ENCODE results near the gene FOSL1. TPM values are rescaled to one million over a fixed set of nuclear protein-coding genes. Genes with fewer than 3 reads are reported as not detected.

FOSL1 gene
- total and polyA plus RNA-seq, 2 experiments from 2014 or later: 14.6 to 17.1 TPM

DNA sequence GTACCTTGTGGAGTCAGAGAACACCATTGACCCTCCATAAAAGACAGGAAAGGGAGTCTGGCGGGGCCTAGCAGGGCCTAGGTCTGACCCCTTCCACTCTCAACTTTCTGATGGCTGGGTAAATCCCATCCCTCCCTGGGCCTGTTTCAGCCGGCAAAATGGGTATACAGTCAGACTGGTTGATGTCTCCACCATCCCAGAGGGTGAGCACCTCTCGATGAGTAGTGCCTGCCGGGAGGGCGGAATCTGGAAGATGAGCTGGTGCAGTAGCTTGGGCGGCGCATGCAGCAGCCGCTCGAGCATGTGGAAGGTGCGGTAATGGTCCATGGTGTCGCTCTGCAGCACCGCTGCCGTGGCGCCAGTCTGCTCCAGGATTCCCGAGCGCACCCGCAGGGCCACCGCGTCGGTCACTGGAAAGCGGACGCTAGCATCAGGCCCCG is 12.4 kb downstream of the FOSL1 start (continued):
- TF ChIP-seq, protein P1, sequence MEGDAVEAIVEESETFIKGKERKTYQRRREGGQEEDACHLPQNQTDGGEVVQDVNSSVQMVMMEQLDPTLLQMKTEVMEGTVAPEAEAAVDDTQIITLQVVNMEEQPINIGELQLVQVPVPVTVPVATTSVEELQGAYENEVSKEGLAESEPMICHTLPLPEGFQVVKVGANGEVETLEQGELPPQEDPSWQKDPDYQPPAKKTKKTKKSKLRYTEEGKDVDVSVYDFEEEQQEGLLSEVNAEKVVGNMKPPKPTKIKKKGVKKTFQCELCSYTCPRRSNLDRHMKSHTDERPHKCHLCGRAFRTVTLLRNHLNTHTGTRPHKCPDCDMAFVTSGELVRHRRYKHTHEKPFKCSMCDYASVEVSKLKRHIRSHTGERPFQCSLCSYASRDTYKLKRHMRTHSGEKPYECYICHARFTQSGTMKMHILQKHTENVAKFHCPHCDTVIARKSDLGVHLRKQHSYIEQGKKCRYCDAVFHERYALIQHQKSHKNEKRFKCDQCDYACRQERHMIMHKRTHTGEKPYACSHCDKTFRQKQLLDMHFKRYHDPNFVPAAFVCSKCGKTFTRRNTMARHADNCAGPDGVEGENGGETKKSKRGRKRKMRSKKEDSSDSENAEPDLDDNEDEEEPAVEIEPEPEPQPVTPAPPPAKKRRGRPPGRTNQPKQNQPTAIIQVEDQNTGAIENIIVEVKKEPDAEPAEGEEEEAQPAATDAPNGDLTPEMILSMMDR (conservative IDR thresholded peaks at IDR 0.05; ENCODE audit: low read depth in 2 of 2): no peak
- TF ChIP-seq, protein P2, sequence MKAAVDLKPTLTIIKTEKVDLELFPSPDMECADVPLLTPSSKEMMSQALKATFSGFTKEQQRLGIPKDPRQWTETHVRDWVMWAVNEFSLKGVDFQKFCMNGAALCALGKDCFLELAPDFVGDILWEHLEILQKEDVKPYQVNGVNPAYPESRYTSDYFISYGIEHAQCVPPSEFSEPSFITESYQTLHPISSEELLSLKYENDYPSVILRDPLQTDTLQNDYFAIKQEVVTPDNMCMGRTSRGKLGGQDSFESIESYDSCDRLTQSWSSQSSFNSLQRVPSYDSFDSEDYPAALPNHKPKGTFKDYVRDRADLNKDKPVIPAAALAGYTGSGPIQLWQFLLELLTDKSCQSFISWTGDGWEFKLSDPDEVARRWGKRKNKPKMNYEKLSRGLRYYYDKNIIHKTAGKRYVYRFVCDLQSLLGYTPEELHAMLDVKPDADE (IDR thresholded peaks at IDR 0.05): no peak

DNA sequence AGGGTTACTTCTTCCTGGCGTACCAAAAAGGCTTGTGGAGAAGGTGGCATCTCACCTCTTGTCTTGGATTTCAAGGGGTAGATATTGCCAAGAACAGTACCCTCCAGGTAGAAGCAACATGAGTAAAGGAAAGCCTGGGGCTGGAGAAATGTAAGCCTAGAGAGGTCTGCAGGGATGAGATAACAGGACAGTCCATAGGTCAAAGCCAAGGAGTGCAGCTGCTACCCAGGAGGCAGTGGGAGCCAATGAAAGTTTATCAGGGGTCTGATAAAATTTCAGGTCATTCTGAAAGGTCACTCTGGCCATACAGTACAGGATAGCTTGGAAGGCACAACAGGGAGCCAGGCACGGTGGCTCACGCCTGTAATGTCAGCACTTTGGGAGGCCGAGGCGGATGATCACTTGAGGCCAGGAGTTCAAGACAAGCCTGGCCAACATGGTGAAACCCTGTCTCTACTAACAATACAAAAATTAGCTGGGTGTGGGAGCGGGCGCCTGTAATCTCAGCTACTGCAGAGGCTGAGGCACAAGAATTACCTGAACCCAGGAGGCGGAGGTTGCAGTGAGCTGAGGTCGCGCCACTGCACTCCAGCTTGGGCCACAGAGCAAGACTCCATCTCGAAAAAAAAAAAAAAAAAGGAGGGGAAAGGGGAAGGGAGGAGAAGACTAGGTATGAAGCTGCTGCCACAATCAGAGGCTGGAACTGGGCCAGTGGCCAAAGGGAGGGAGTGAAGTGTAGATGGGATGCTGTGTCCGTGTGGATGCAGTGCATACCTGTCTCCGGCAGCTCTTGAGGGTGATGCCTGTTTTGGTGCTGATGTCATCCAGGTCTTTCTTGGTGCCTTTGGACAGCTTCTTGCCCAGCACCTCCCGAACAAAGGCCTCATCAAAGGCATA is 13.1 kb downstream of the FOSL1 start:
- Histone ChIP-seq H3F3A (replicated peaks; ENCODE audit: low read depth) (peaks cover 39% of the 10 kb centered on the region), H3K9me2 (ENCODE audit: insufficient read depth) (no peaks in the 10 kb centered on the region), H3K36me3 (ENCODE audit: insufficient read depth) (peaks cover 14% of the 10 kb centered on the region; the same call in 1 of the 2 replicates), H4K20me1 (replicated peaks; ENCODE audit: insufficient read depth) (peaks cover 22% of the 10 kb centered on the region), H3K79me2 (replicated peaks; ENCODE audit: insufficient read depth) (peaks cover 12% of the 10 kb centered on the region), H3K4me2 (peak overlapping the region; percentile 89), H2AFZ (peak overlapping the region; percentile 95; the same call in 1 of the 2 replicates), H3K4me1 (ENCODE audit: insufficient read depth) (peaks cover 24% of the 10 kb centered on the region), H3K27me3 (ENCODE audit: insufficient read depth) (peaks cover 23% of the 10 kb centered on the region), H3K27ac (ENCODE audit: low read depth) (peak overlapping the region; percentile 78; the same call in 1 of the 2 replicates), H3K4me3 (peak overlapping the region; percentile 93)
- H3K4me3 Mint-ChIP-seq: peak overlapping the region; percentile 98
- H3K4me1 Mint-ChIP-seq: peaks cover 31% of the 10 kb centered on the region
- no peak for ATAC-seq
- H3K27ac Mint-ChIP-seq: peak overlapping the region; percentile 99
- DNase-seq (ENCODE audit: low spot score): no peak
- peaks cover 2% of the 10 kb centered on the region; the same call in 1 of the 3 replicates for H3K9me3 Mint-ChIP-seq
- peaks cover 32% of the 10 kb centered on the region for H3K27me3 Mint-ChIP-seq (ENCODE audit: insufficient read depth, low read depth, poor library complexity)
- peaks cover 45% of the 10 kb centered on the region for H3K36me3 Mint-ChIP-seq (ENCODE audit: low read depth)
- TF ChIP-seq, protein P3, sequence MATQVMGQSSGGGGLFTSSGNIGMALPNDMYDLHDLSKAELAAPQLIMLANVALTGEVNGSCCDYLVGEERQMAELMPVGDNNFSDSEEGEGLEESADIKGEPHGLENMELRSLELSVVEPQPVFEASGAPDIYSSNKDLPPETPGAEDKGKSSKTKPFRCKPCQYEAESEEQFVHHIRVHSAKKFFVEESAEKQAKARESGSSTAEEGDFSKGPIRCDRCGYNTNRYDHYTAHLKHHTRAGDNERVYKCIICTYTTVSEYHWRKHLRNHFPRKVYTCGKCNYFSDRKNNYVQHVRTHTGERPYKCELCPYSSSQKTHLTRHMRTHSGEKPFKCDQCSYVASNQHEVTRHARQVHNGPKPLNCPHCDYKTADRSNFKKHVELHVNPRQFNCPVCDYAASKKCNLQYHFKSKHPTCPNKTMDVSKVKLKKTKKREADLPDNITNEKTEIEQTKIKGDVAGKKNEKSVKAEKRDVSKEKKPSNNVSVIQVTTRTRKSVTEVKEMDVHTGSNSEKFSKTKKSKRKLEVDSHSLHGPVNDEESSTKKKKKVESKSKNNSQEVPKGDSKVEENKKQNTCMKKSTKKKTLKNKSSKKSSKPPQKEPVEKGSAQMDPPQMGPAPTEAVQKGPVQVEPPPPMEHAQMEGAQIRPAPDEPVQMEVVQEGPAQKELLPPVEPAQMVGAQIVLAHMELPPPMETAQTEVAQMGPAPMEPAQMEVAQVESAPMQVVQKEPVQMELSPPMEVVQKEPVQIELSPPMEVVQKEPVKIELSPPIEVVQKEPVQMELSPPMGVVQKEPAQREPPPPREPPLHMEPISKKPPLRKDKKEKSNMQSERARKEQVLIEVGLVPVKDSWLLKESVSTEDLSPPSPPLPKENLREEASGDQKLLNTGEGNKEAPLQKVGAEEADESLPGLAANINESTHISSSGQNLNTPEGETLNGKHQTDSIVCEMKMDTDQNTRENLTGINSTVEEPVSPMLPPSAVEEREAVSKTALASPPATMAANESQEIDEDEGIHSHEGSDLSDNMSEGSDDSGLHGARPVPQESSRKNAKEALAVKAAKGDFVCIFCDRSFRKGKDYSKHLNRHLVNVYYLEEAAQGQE (IDR thresholded peaks at IDR 0.05; ENCODE audit: unreplicated experiment): no peak
- TF ChIP-seq EZH2phosphoT487 (IDR thresholded peaks at IDR 0.05; ENCODE audit: unreplicated experiment): no peak
- no peak for TF ChIP-seq EZH2 (IDR thresholded peaks at IDR 0.05; ENCODE audit: low read depth, unreplicated experiment)
- TF ChIP-seq CREB1 (CRISPR knock-in tag; IDR thresholded peaks at IDR 0.05; ENCODE audit: low read depth): no peak
- TF ChIP-seq ZNF114 (CRISPR knock-in tag; IDR thresholded peaks at IDR 0.05): no peak
- TF ChIP-seq ZNF331 (CRISPR knock-in tag; IDR thresholded peaks at IDR 0.05; ENCODE audit: low read depth): no peak
- TF ChIP-seq, protein P4, sequence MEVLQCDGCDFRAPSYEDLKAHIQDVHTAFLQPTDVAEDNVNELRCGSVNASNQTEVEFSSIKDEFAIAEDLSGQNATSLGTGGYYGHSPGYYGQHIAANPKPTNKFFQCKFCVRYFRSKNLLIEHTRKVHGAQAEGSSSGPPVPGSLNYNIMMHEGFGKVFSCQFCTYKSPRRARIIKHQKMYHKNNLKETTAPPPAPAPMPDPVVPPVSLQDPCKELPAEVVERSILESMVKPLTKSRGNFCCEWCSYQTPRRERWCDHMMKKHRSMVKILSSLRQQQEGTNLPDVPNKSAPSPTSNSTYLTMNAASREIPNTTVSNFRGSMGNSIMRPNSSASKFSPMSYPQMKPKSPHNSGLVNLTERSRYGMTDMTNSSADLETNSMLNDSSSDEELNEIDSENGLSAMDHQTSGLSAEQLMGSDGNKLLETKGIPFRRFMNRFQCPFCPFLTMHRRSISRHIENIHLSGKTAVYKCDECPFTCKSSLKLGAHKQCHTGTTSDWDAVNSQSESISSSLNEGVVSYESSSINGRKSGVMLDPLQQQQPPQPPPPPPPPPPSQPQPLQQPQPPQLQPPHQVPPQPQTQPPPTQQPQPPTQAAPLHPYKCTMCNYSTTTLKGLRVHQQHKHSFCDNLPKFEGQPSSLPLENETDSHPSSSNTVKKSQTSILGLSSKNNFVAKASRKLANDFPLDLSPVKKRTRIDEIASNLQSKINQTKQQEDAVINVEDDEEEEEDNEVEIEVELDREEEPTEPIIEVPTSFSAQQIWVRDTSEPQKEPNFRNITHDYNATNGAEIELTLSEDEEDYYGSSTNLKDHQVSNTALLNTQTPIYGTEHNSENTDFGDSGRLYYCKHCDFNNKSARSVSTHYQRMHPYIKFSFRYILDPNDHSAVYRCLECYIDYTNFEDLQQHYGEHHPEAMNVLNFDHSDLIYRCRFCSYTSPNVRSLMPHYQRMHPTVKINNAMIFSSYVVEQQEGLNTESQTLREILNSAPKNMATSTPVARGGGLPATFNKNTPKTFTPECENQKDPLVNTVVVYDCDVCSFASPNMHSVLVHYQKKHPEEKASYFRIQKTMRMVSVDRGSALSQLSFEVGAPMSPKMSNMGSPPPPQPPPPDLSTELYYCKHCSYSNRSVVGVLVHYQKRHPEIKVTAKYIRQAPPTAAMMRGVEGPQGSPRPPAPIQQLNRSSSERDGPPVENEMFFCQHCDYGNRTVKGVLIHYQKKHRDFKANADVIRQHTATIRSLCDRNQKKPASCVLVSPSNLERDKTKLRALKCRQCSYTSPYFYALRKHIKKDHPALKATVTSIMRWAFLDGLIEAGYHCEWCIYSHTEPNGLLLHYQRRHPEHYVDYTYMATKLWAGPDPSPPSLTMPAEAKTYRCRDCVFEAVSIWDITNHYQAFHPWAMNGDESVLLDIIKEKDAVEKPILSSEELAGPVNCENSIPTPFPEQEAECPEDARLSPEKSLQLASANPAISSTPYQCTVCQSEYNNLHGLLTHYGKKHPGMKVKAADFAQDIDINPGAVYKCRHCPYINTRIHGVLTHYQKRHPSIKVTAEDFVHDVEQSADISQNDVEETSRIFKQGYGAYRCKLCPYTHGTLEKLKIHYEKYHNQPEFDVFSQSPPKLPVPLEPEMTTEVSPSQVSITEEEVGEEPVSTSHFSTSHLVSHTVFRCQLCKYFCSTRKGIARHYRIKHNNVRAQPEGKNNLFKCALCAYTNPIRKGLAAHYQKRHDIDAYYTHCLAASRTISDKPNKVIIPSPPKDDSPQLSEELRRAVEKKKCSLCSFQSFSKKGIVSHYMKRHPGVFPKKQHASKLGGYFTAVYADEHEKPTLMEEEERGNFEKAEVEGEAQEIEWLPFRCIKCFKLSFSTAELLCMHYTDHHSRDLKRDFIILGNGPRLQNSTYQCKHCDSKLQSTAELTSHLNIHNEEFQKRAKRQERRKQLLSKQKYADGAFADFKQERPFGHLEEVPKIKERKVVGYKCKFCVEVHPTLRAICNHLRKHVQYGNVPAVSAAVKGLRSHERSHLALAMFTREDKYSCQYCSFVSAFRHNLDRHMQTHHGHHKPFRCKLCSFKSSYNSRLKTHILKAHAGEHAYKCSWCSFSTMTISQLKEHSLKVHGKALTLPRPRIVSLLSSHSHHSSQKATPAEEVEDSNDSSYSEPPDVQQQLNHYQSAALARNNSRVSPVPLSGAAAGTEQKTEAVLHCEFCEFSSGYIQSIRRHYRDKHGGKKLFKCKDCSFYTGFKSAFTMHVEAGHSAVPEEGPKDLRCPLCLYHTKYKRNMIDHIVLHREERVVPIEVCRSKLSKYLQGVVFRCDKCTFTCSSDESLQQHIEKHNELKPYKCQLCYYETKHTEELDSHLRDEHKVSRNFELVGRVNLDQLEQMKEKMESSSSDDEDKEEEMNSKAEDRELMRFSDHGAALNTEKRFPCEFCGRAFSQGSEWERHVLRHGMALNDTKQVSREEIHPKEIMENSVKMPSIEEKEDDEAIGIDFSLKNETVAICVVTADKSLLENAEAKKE (CRISPR knock-in tag; IDR thresholded peaks at IDR 0.05): no peak

Data from GM23338 (cell line).